Stimulated activated CD4-positive, alpha-beta T cell treated with anti-CD3 and anti-CD28 coated beads, Interleukin-1b, Interleukin-23, amount 100 ng/mL, for 48 hours (primary cell): ENCODE measurements around the gene EPM2AIP1.
A peak's percentile ranks its signal among the peaks of the same experiment; 100 is the strongest.

ENCODE experiments used
- DNase-seq: peaks from one replicate; pipeline ENCODE4 v3.0.0-alpha.2; 2020

EPM2AIP1 gene

GRCh38 chr3:36944641-36945270, 48.2 kb downstream of the EPM2AIP1 start, which contains the start of gene TRANK1:
Gene TRANK1, minus strand, starts transcription at chr3:36945054. Its CDS starts 245 bp downstream, at chr3:36944809.
- peak; percentile 82 for DNase-seq

- DNase-seq: peak; percentile 30
Observed at GRCh38 chr3:36944012-36944640, 48.8 kb downstream of the EPM2AIP1 start.

- DNase-seq: no peak
Observed at GRCh38 chr3:36943601-36944000, 49.3 kb downstream of the EPM2AIP1 start.

GRCh38 chr3:36942638-36943248, 50.2 kb downstream of the EPM2AIP1 start:
- DNase-seq: no peak

- no peak for DNase-seq
Observed at GRCh38 chr3:36941658-36942057, 51.3 kb downstream of the EPM2AIP1 start.

- no peak for DNase-seq
Observed at GRCh38 chr3:36941162-36941561, 51.8 kb downstream of the EPM2AIP1 start.

GRCh38 chr3:36937492-36937891, 55.4 kb downstream of the EPM2AIP1 start:
- DNase-seq: no peak
